GM21528 (cell line): ENCODE results near the gene TCTN1.
"Not testable (repeated sequence)": the region's sequence is repeated elsewhere in the genome, so short reads cannot be mapped to it uniquely, and the experiment has no call there.

Experiments
- ATAC-seq: cut with Tn5 transposase; IDR thresholded peaks from one replicate; pipeline ENCODE4 v1.9.1; 2021; ENCODE audit warnings: mild to moderate bottlenecking, moderate library complexity; ENCODE audit not compliant: unreplicated experiment, low FRiP score

TCTN1 gene

DNA sequence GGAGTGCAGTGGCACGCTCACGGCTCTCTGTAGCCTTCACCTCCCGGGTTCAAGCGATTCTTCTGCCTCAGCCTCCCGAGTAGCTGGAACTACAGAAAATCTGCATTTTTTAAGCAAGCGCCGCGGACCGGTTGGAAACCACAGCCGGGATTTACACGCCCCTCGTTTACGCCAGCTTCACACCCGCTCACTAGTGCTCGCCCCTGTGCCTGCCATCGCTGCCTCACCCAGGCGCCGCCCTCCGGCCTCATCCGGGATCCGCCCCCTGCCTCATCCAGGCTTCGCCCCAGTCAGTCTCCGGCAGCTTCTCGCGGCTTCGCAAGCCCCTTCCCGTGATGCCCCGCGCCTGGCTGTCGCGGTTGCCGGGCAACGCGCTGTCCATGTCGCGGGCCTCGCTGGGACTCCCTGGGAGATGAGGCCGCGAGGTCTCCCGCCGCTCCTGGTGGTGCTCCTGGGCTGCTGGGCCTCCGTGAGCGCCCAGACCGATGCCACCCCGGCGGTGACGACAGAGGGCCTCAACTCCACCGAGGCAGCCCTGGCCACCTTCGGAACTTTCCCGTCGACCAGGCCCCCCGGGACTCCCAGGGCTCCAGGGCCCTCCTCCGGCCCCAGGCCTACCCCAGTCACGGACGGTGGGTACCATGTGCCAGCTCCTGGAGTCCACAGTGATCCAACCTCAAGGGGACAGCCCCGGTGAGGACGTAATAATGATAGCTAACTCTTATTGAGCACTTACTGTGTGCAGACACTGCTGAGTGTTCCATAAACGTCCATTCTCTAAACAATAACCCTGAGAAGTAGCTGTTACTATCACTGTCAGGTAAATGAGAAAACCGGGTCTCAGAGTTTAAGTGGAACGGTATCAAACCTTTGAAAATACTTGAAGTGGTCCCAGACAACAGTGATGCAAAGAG is at the start of gene TCTN1:
Gene TCTN1, plus strand, starts transcription at position 359 of the 914 bp plus-strand sequence. Its CDS starts 54 bp downstream, at position 413.
- peak; percentile 87 for ATAC-seq

DNA sequence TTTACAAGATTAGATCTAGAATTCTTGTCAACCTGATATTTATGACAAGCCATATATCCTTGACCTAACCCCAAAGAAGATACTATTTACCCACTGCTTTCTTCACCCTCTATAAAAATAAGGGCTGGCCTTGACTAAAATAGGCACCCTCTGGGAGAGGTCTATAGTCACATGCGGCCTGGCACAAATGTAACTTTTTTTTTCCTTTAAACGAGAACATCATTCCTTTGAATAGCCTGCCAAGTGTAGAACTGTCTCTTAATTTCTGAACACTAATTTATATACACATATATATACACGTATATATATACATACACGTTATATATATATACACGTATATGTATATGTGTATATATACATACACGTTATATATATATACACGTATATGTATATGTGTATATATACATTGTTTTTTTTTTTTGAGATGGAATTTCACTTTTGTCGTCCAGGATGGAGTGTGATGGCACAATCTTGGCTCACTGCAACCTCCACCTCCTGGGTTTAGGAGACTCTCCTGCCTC is 49.4 kb upstream of the TCTN1 start:
- no peak for ATAC-seq

DNA sequence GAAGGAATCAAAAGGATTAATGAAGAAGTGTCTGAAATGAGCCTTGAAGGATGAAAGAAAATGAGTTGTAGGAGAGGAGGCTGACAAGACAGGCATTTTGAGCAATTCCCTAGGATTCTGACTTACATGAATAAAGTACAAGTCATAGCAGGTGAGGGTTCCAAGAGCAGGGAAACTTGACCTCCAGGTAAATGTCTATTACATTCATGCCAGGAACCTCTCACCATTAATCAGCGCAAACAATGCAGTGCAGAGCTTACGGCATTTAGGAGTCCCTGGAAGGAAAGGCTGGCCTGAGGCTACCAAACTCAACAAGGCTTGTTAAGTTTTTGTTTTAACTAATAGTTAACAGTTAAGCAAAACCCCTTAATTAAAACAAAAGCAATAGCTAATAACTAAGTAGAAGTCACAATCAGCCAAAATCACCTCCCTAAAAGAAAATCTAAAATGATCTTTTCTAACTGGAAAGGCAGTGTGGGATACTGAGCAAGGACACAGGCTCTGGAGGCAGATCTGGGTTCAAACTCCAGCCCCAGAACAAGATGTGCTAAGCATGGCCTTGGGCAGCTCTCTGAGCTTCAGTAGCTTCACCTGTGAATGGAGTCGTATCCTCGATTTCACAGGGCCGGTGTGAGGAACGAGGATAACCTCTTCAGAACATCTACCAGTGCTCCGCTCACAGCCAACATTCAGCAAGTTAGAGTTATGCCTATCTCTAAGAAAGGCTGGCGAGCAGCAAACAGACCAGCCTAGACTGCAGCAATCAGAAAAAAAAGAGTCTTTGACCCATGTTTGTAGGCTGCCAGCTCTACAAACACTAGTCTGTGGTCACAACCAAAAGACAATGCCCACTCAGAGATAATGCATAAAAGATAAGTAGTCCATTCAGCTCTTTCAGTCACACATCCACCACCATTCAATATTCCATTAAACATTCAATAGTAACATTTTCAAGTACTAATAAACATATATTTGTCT is 47.7 kb upstream of the TCTN1 start:
- no peak for ATAC-seq

DNA sequence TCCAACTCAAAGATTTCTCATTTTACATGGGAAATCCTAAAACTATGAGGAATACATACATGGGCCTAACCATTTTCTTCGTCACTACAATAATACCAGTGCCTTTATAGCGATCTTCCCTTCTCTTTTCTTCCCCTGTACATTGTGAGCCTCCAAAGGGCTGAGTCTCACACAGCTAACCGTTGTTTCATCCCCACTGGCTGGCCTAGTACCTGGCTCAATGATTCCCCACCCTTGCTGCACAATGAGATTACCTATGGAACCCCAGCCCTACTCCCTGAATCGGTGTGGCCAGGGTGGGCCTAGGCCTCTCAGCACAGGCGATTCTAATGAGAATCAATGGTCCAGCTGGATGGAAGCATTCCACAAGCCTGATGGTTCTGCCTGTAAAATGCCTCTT is 46.9 kb upstream of the TCTN1 start:
- no peak for ATAC-seq

DNA sequence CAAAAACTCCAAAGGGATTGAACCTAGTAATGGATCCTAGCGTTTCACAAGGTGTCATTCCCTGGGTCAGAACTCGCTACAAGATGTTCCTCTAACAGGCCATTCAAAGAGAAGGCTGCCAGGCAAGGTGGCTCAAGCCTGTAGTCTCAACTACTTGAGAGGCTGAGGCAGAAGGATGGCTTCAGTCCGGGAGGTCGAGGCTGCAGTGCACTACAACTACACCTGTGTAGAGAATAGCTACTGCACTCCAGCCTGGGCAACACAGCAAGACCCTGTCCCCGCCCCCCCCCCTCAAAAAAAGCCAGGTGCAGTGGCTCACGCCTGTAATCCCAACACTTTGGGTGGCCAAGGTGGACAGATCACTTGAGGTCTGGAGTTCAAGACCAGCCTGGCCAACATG is 45.2 kb upstream of the TCTN1 start:
- no peak for ATAC-seq

DNA sequence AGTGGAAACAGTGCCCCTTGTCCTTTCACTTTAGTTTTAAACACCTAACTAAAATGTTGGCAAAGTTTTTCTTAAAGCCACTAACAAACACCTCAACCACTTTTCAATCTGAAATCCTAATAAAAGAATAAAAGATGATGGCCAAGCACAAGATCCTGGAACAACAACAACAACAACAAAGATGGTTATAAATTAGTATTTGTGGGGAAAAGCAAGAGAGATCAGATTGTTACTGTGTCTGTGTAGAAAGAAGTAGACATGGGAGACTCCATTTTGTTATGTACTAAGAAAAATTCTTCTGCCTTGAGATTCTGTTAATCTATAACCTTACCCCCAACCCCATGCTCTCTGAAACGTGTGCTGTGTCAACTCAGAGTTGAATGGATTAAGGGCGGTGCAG is 44.1 kb upstream of the TCTN1 start:
- not testable (repeated sequence) for ATAC-seq

DNA sequence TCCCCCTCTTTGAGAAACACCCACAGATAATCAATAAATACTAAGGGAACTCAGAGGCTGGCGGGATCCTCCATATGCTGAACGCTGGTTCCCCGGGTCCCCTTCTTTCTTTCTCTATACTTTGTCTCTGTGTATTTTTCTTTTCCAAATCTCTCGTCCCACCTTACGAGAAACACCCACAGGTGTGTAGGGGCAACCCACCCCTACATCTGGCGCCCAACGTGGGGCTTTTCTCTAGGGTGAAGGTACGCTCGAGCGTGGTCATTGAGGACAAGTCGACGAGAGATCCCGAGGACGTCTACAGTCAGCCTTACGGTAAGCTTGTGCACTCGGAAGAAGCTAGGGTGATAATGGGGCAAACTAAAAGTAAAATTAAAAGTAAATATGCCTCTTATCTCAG is 43.1 kb upstream of the TCTN1 start:
- not testable (repeated sequence) for ATAC-seq

DNA sequence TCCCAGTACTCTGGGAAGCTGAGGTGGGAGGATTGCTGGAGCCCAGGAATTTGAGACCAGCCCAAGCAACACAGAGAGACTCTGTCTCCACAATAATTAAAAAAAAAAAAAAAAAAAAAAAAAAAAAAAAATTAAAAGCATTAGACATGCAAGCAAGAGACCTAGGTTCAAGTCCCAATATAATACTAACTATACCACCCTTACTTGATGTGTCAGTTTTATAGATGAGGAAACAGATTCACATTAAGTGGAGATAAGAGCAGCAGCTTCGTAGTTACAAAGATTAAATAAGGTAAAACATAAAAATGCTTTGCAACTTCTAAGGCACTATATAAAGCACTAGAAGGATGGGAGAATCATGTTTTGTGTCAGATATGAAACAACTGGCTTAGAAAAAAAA is 39.9 kb upstream of the TCTN1 start:
- no peak for ATAC-seq

DNA sequence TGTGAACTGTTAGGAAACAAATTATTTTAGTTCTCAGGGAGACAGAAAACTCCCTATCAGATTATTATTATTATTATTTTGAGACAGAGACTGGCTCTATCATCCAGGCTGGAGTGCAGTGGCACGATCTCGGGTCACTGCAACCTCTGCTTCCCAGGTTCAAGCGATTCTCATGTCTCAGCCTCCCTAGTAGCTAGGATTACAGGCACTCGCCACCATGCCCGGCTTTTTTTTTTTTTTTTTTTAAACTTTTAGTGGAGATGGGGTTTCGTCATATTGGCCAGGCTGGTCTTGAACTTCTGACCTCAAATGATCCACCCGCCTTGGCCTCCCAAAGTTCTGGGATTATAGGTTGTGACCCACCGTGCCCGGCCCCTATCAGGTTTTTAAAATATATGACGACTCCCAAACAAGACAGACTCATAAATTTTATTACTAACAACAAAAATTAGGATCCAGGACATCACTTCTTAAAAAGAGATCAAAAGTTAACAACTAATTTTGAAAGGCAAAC is 39.2 kb upstream of the TCTN1 start:
- ATAC-seq: not testable (repeated sequence)

DNA sequence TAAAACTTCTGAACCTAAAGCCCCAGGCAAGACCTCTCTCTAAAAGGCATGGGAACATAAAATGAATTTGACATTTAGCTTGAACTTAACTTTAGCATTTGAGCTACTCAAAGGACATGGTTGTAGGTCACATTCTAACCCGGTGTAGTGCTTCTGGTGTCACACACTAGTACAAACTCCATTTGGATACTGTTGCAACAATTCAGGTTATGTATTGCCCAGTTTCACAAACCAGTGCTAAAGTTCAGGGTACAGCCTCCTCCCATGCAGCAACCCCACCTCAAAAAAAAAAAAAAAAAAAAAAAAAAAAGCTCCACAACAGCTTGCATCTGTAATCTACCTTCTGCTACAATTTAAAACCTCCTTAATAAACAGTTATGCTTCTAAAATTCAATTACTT is 38.6 kb upstream of the TCTN1 start:
- ATAC-seq: no peak

DNA sequence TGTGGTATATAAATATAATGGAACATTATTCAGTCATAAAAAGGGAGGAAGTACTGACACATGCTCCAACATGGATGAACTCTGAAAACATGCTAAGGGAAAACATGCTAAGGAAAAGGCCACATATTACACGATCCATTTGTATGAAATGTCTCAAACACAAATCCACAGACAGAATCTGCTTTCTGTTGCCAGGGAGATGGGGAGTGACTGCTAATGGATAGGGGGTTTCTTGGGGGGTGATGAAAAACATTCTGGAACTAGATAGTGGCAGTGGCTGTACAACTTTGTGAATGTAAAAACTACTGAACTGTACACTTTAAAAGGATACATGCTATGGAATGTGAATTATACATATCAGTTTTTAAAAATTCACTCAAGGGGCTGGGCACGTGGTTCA is 37.4 kb upstream of the TCTN1 start:
- ATAC-seq: no peak

DNA sequence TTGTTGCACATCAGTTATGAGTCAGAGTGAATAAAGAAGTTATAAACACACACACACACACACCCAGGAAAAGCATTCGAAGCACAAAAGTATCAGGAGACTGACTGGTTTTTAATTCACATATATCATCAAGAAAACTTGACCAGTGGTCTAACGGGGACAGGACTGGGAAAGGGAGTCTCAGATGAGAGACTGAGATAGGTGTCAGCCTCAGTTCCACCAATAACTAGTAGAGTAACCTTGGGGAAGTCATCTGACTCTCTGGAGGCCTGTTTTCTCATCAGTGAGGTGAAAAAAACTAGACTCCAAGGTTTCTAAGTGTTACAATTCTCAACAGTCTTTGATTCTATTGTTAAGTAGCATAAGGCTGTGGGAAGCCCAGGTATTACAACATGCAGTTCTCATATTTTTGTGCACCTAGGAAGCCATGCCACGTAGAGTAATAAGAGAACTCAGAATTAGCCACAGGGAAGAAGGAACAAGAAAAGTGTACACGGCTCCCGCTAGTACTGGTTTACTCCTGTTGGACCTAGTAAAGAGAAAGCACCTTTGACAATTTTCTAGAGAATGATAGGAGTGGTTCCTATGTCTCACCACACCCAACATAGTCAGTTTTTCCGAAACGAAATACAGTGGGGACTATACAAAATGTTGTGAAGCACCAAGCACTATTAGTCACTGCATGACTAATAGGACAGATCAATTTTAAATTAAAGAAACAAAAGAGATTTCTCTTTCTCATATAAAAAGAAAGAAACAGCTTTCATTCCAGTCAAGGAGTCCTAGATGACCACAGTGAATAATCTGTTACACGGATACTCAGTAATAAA is 35.9 kb upstream of the TCTN1 start:
- no peak for ATAC-seq

DNA sequence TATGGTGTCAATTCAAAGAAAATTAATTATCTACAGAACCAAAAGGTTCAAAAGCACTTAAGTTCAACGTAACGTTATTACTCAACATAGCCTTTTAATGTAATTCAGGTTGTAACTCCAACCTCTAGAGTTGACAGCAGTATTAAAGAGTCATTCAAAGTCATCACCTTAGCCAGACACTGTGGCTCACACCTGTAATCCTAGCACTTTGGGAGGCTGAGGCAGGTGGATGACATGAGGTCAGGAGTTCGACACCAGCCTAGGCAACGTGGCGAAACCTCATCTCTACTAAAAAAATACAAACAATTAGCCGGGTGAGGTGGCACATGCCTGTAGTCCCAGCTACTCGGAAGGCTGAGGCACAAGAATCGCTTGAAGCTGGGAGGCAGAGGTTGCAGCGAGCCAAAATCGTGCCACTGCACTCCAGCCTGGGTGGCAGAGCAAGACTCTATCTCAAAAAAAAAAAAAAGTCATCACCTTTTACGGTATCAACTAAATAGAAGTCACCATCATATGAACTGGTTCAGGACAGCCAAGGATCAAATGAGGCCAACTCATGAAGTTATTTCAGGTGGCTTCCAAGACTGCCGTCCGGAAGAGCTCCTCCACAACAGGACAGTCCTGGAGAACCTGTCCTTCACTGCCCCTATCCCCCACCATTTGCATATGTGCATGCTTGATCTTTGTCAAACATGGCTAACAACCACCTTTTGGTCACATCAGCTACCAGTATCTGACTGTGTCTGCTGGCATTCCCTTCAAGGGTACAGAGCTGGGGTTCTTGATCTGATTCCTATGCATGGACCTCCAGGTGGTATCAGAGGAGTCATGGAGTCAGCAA is 35.0 kb upstream of the TCTN1 start:
- no peak for ATAC-seq

DNA sequence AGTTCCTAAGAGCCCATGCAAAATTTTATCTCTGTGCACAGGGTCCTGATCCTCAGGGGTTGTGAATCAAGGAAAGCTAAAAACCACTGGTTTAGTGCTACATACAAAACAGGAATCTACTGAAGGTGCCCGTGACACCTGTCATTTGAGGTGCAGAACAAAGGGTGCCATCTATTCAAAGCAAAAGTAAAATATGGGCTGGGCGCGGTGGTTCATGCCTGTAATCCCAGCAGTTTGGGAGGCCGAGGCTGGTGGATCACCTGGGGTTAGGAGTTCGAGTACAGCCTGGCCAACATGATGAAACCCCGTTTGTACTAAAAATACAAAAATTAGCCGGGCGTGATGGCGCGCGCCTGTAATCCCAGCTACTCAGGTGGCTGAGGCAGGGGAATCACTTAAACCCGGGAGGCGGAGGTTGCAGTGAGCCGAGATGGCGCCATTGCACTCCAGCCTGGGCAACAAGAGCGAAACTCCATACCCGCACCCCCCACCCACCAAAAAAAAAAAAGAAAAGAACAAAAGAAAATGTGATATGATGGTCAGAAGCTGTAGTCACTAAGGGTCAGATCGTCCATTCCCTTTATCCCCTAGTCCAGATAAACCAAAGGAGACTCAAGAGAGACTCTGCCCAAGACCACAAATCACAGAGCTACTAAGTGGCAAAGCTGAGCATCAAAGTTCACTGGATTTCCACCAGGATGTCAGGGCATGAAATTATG is 34.2 kb upstream of the TCTN1 start:
- no peak for ATAC-seq

DNA sequence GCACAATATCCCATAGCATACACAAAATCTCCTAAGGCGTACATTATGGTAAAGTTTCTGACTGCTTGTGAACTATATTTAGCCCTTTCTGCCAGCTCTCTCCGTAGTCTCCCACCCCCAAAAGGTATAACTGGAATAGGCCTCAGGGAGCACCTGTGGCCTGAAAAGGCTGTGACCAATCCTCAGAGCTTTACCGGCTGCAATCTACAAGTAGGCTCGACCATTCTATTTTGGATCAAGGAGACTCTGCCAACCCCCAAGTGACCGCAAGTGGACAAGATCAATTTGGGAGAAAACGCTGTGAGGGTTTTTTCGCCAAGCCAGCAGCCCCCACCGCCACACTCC is 32.0 kb upstream of the TCTN1 start:
- ATAC-seq: no peak

DNA sequence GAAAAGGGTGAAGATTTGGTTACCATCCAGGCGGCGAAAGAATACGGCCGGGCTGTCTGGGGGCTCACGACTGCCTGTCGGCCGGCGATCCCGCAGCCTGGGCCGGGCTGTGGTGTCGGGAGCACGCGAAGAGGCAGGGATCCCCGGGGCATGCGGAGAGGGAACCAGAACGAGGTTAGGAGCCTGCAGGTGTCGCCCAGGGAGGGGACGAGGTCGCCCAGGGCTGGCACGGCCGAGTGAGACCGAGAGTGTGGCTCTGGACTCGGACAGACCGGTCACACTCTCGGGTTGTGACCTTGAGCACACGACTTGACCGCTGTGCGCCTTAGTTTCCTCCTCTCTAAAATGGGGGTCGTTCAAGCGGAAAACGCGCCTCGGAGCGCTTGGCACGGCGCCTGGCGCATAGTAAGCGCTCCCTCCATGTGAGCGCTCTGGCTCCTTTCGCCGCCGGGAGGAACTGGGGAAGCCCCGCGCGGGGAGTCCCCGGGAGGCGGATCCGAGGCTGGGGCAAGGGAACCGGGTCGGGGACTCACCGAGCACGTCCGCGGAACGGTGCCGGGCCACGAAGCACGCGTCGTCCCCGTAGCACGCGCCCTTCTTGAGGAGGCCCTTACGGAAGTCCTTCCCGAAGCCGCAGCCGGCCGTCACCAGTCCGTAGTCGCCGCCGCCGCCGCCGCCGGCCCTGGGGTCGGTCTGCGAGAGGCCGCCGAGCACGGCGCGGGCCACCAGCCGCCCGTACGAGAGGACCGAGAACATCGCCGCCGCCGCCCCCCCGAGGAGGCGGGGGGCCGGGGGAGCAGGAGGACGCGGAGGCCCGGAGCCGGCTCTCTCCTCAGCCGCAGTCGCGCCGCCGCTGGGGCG is 31.4 kb upstream of the TCTN1 start:
- peak; percentile 44 for ATAC-seq
